Mesenteric fat pad (tissue), 1 donor: ENCODE measurements around the gene PYGO2. TPM values are rescaled to one million over a fixed set of nuclear protein-coding genes. Genes with fewer than 3 reads are reported as not detected.
"Not testable (repeated sequence)": the region's sequence is repeated elsewhere in the genome, so short reads cannot be mapped to it uniquely, and the experiment has no call there.

ENCODE experiments used
- DNase-seq: peaks from one replicate; pipeline ENCODE4 v3.0.0-alpha.2; 2020; ENCODE audit warnings: low spot score
- total RNA-seq: library from RNA; stranded (reverse); fragmentation: NEBNext Ultra II Directional; extraction: Animal tissue kit (Norgen Biotek cat#: 25700); gene quantifications from one replicate; pipeline ENCODE4 v1.2.1, GENCODE V29; 2021
- donor health status: DM: yes; HTN: yes; CAD: no.

Gene PYGO2
- total RNA-seq, 1 donor from 2014 or later = 22.2 TPM

- DNase-seq = peak; percentile 96
Observed at GRCh38 chr1:155000726-155001424, 39.3 kb upstream of the PYGO2 start.

- no peak for DNase-seq
Observed at GRCh38 chr1:155000411-155000725, 38.8 kb upstream of the PYGO2 start.

- no peak for DNase-seq
Observed at GRCh38 chr1:154999571-155000410, 38.2 kb upstream of the PYGO2 start.

- DNase-seq = no peak
Observed at GRCh38 chr1:154998818-154999570, 37.4 kb upstream of the PYGO2 start.

GRCh38 chr1:154998201-154998780 is 36.7 kb upstream of the PYGO2 start:
- DNase-seq = no peak

GRCh38 chr1:154996966-154997701 is 35.6 kb upstream of the PYGO2 start:
- no peak for DNase-seq

- DNase-seq = not testable (repeated sequence)
Observed at GRCh38 chr1:154995301-154995983, 33.9 kb upstream of the PYGO2 start.

GRCh38 chr1:154994591-154994990 is 33.0 kb upstream of the PYGO2 start:
- DNase-seq = no peak

- DNase-seq = no peak
Observed at GRCh38 chr1:154994269-154994587, 32.6 kb upstream of the PYGO2 start.

GRCh38 chr1:154993572-154994268 is 32.1 kb upstream of the PYGO2 start, which contains the start of gene LENEP:
Gene LENEP (plus strand): TSS chr1:154993586. CDS start chr1:154993608, 22 bp downstream.
- DNase-seq = no peak

GRCh38 chr1:154992721-154993571 is 31.4 kb upstream of the PYGO2 start:
- DNase-seq = no peak

GRCh38 chr1:154990276-154990675 is 28.7 kb upstream of the PYGO2 start:
- no peak for DNase-seq

- no peak for DNase-seq
Observed at GRCh38 chr1:154989195-154989860, 27.7 kb upstream of the PYGO2 start.

- DNase-seq = no peak
Observed at GRCh38 chr1:154988058-154988954, 26.7 kb upstream of the PYGO2 start.

GRCh38 chr1:154987326-154987725 is 25.7 kb upstream of the PYGO2 start:
- DNase-seq = no peak

- not testable (repeated sequence) for DNase-seq
Observed at GRCh38 chr1:154986736-154987135, 25.2 kb upstream of the PYGO2 start.
